Central memory CD8-positive, alpha-beta T cell (primary cell): Measurements from ENCODE around the gene POLR2M.

Experiments used
- ATAC-seq: fragments of 150-1000 bp; cut with Tn5 transposase; replicated peaks from 2 replicates; pipeline ENCODE4 v1.10.0; 2022; ENCODE audit warnings: mild to moderate bottlenecking, moderate FRiP score, moderate number of reproducible peaks; ENCODE audit not compliant: poor library complexity, severe bottlenecking; ENCODE audit errors: extremely low read depth
- DNase-seq, 2 donors: peaks; one replicate each; pipeline ENCODE4 v3.0.0; 2021; ENCODE audit warnings: low spot score in 2 of 2
- H3K27ac Mint-ChIP-seq: one replicate; pipeline ENCODE4 v1.8.0; 2022; ENCODE audit warnings: low read depth, mild to moderate bottlenecking, moderate library complexity, mixed read lengths
- H3K27me3 Mint-ChIP-seq: one replicate; pipeline ENCODE4 v1.8.0; 2022; ENCODE audit warnings: mixed read lengths
- H3K36me3 Mint-ChIP-seq: one replicate; pipeline ENCODE4 v1.8.0; 2022; ENCODE audit warnings: mild to moderate bottlenecking, moderate library complexity, mixed read lengths; ENCODE audit not compliant: insufficient read depth
- H3K4me1 Mint-ChIP-seq: one replicate; pipeline ENCODE4 v1.8.0; 2022; ENCODE audit warnings: mixed read lengths
- H3K4me3 Mint-ChIP-seq: one replicate; pipeline ENCODE4 v1.8.0; 2022; ENCODE audit warnings: mild to moderate bottlenecking, moderate library complexity, mixed read lengths
- H3K9me3 Mint-ChIP-seq: one replicate; pipeline ENCODE4 v1.8.0; 2022; ENCODE audit warnings: mixed read lengths

Gene POLR2M

DNA sequence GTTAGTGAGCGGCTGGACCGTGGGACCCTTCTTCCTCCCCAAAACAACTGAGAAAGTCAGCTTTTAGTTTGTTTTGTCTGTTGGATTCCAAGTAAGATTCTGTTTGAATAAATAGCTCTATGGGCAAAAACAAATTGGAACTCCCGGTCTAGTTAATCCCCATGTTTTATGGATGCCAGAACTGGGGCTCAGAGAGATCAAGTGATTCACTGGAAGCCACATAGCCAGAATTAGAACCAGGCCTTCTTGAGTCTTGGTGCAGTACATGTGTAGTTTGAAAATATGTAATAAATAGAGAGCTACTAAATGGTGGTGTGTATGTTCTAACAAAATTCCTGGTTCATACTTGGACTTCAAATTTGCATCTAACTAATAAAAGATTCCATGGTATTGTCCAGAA lies 29.3 kb upstream of the POLR2M start:
- DNase-seq, result no peak
- Mint-ChIP-seq H3K4me3 (no peak overlapping the region), H3K9me3 (no peaks in the 10 kb centered on the region), H3K4me1 (no peaks in the 10 kb centered on the region), H3K36me3 (no peaks in the 10 kb centered on the region), H3K27ac (no peak overlapping the region), H3K27me3 (peaks cover 45% of the 10 kb centered on the region)
- ATAC-seq, result no peak

GRCh38 chr15:57680021-57680420 lies 26.5 kb upstream of the POLR2M start:
- Mint-ChIP-seq H3K9me3 (no peaks in the 10 kb centered on the region), H3K4me1 (no peaks in the 10 kb centered on the region), H3K36me3 (no peaks in the 10 kb centered on the region), H3K27ac (no peak overlapping the region), H3K27me3 (peaks cover 17% of the 10 kb centered on the region), H3K4me3 (no peak overlapping the region)
- DNase-seq (no peak), ATAC-seq (no peak)

- Mint-ChIP-seq H3K27ac (no peak overlapping the region), H3K9me3 (no peaks in the 10 kb centered on the region), H3K36me3 (no peaks in the 10 kb centered on the region), H3K4me1 (no peaks in the 10 kb centered on the region), H3K4me3 (no peak overlapping the region), H3K27me3 (peaks cover 10% of the 10 kb centered on the region)
- no peak for DNase-seq
- no peak for ATAC-seq
Measured at GRCh38 chr15:57681011-57681410, 25.5 kb upstream of the POLR2M start.

- H3K27ac Mint-ChIP-seq, result no peak overlapping the region
- H3K27me3 Mint-ChIP-seq, result peaks cover 10% of the 10 kb centered on the region
- H3K36me3 Mint-ChIP-seq, result no peaks in the 10 kb centered on the region
- no peaks in the 10 kb centered on the region for H3K4me1 Mint-ChIP-seq
- ATAC-seq, result no peak
- no peak for DNase-seq
- no peak overlapping the region for H3K4me3 Mint-ChIP-seq
- H3K9me3 Mint-ChIP-seq, result no peaks in the 10 kb centered on the region
Measured at GRCh38 chr15:57683481-57683880, 23.0 kb upstream of the POLR2M start.

GRCh38 chr15:57684491-57685151 lies 21.9 kb upstream of the POLR2M start:
- ATAC-seq (no peak), DNase-seq (no peak)
- H3K27ac Mint-ChIP-seq, result no peak overlapping the region
- H3K9me3 Mint-ChIP-seq, result no peaks in the 10 kb centered on the region
- no peaks in the 10 kb centered on the region for H3K4me1 Mint-ChIP-seq
- no peaks in the 10 kb centered on the region for H3K36me3 Mint-ChIP-seq
- peaks cover 10% of the 10 kb centered on the region for H3K27me3 Mint-ChIP-seq
- H3K4me3 Mint-ChIP-seq, result no peak overlapping the region

DNA sequence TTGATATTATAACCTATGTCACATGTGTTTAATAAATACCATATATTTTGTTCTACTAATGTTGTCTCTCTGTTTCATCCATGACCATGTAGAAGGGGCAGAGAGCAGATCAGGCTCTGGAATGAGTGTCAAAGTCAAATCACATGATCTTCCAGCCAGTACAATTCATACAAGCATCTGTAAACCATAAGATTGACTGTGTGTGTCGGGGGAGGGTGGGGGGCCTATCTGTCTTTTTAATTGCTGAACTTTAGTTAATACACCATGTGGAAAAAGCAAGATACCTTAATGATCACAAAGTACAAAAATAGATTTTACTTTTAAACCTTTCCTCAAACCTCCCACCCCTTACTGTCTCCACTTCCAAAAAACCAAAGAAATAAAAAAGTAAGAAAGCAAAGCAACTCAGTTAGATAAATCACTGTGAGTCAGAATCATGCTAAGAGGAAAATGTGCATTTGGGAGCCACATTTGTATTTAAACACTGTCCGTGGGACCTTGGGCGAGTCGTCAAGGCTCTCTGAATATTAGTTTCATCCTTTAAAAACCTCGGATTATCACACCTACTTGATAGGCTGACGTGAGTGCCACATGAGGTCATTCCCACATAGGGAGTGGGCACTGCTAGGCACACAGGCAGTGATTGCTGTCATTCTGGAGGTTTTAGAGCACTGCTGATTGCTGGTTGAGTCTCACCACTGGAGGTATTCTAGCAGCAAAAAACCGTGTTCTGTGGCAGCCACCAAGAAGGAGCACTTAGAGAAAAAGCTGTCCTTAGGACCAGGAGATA lies 21.0 kb upstream of the POLR2M start:
- peaks cover 10% of the 10 kb centered on the region for H3K27me3 Mint-ChIP-seq
- H3K4me3 Mint-ChIP-seq, result no peak overlapping the region
- no peak overlapping the region for H3K27ac Mint-ChIP-seq
- H3K36me3 Mint-ChIP-seq, result no peaks in the 10 kb centered on the region
- H3K9me3 Mint-ChIP-seq, result no peaks in the 10 kb centered on the region
- H3K4me1 Mint-ChIP-seq, result no peaks in the 10 kb centered on the region
- no peak for ATAC-seq
- DNase-seq, result no peak

DNA sequence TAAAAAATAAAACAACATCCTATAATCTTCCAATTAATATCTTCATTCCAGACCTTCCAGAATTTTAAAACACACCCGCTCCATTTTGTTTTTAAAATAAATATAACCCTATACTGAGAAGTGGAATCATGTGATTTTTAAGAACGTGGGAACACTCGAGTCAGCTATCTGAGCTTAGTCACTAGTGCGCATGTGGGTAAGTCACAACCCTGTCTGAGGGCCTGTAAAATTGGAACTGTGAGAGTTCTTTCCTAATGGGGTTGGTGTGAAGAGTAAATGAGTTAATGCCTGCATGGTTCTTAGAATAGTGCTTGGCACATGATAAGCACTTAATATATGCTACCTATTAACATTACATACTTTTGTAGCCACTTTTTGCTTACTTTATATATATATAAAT lies 19.9 kb upstream of the POLR2M start:
- Mint-ChIP-seq H3K36me3 (no peaks in the 10 kb centered on the region), H3K9me3 (no peaks in the 10 kb centered on the region), H3K4me3 (no peak overlapping the region), H3K27ac (no peak overlapping the region), H3K27me3 (peaks cover 5% of the 10 kb centered on the region), H3K4me1 (no peaks in the 10 kb centered on the region)
- no peak for DNase-seq
- no peak for ATAC-seq

- H3K4me3 Mint-ChIP-seq, result no peak overlapping the region
- no peaks in the 10 kb centered on the region for H3K4me1 Mint-ChIP-seq
- no peaks in the 10 kb centered on the region for H3K9me3 Mint-ChIP-seq
- DNase-seq, result no peak
- no peak overlapping the region for H3K27ac Mint-ChIP-seq
- H3K27me3 Mint-ChIP-seq, result no peaks in the 10 kb centered on the region
- no peak for ATAC-seq
- no peaks in the 10 kb centered on the region for H3K36me3 Mint-ChIP-seq
Measured at GRCh38 chr15:57690341-57690966, 16.1 kb upstream of the POLR2M start.

- H3K36me3 Mint-ChIP-seq, result no peaks in the 10 kb centered on the region
- no peak overlapping the region for H3K27ac Mint-ChIP-seq
- H3K4me1 Mint-ChIP-seq, result no peaks in the 10 kb centered on the region
- H3K4me3 Mint-ChIP-seq, result no peak overlapping the region
- no peak for DNase-seq
- H3K27me3 Mint-ChIP-seq, result peaks cover under 1% of the 10 kb centered on the region
- no peaks in the 10 kb centered on the region for H3K9me3 Mint-ChIP-seq
- no peak for ATAC-seq
Measured at GRCh38 chr15:57691082-57691481, 15.4 kb upstream of the POLR2M start.

- no peaks in the 10 kb centered on the region for H3K36me3 Mint-ChIP-seq
- no peaks in the 10 kb centered on the region for H3K9me3 Mint-ChIP-seq
- no peak overlapping the region for H3K27ac Mint-ChIP-seq
- peaks cover 17% of the 10 kb centered on the region for H3K27me3 Mint-ChIP-seq
- no peak overlapping the region for H3K4me3 Mint-ChIP-seq
- DNase-seq (no peak), ATAC-seq (no peak)
- no peaks in the 10 kb centered on the region for H3K4me1 Mint-ChIP-seq
Measured at GRCh38 chr15:57692709-57693108, 13.8 kb upstream of the POLR2M start.

DNA sequence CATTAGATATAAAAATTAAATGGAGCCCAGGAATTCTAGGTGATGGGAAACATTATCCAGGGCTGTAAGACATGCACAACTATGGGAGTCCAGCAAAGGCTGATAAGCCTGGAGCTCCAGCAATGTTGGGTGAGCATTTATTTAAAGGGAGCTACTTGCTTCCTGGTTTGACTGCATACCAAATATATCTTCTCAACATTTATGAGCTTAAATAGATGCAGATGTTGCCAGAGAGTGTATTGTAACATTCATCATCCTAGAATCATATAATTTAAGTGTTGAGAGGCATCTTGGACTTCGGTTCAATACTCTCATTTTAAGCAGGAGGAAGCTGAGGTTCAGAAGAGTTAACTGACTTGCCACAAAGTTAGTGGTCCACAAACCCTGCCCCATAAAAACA lies 12.2 kb upstream of the POLR2M start:
- DNase-seq, result no peak
- Mint-ChIP-seq H3K4me3 (no peak overlapping the region), H3K36me3 (no peaks in the 10 kb centered on the region), H3K27ac (no peak overlapping the region), H3K4me1 (no peaks in the 10 kb centered on the region), H3K27me3 (peaks cover 32% of the 10 kb centered on the region), H3K9me3 (no peaks in the 10 kb centered on the region)
- ATAC-seq, result no peak

GRCh38 chr15:57696146-57696545 lies 10.4 kb upstream of the POLR2M start:
- Mint-ChIP-seq H3K4me1 (no peaks in the 10 kb centered on the region), H3K36me3 (no peaks in the 10 kb centered on the region), H3K27ac (no peak overlapping the region), H3K9me3 (no peaks in the 10 kb centered on the region), H3K4me3 (no peak overlapping the region), H3K27me3 (peaks cover 51% of the 10 kb centered on the region)
- ATAC-seq (no peak), DNase-seq (no peak)

DNA sequence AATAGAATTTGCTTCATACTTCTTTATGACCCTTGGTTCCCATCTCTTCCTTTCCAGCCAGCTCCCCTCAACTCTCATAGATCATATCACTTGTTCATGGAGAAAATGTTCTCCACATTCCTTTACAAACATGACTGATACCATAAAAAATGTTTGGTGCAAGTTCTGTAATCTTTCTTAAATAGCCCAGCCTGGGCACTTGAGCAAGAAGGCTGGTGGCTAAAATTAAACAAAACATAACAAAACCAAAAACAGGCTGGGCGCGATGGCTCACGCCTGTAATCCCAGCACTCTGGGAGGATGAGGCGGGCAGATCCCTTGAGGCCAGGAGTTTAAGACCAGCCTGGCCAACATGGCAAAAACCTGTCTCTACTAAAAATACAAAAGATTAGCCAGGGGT lies 8.9 kb upstream of the POLR2M start:
- H3K36me3 Mint-ChIP-seq, result no peaks in the 10 kb centered on the region
- ATAC-seq, result no peak
- H3K4me3 Mint-ChIP-seq, result no peak overlapping the region
- H3K9me3 Mint-ChIP-seq, result no peaks in the 10 kb centered on the region
- no peaks in the 10 kb centered on the region for H3K4me1 Mint-ChIP-seq
- no peak overlapping the region for H3K27ac Mint-ChIP-seq
- no peak for DNase-seq
- H3K27me3 Mint-ChIP-seq, result peaks cover 65% of the 10 kb centered on the region
